Kidney epithelial cell (primary cell): Measurements from ENCODE around the gene NOL4L. TPM values are rescaled to one million over a fixed set of nuclear protein-coding genes. Genes with fewer than 3 reads are reported as not detected.

Experiments used
- DNase-seq: peaks from one replicate; pipeline ENCODE4 v3.0.0-alpha.2; 2010; ENCODE audit warnings: low read depth
- H3K27me3 ChIP-seq: 2 replicates; pipeline ENCODE4 v1.6.0; 2011; ENCODE audit warnings: low read length; ENCODE audit not compliant: control insufficient read depth, insufficient read depth
- H3K36me3 ChIP-seq: 2 replicates; pipeline ENCODE4 v1.5.1; 2011; ENCODE audit warnings: low read length; ENCODE audit not compliant: control insufficient read depth, insufficient read depth
- H3K4me3 ChIP-seq: 2 replicates; pipeline ENCODE4 v1.5.1; 2011; ENCODE audit warnings: low read depth, mild to moderate bottlenecking, control low read depth, low read length
- CTCF ChIP-seq: IDR thresholded peaks from 2 replicates; pipeline ENCODE4 v1.5.1; 2011; ENCODE audit warnings: mild to moderate bottlenecking, moderate library complexity, low read length, control low read depth, inconsistent platforms; ENCODE audit not compliant: insufficient read depth, poor library complexity, severe bottlenecking
- total RNA-seq: library from RNA; depleted of rRNA; stranded (reverse); fragments of >200 nt; gene quantifications from 2 replicates; pipeline ENCODE4 v1.2.3, GENCODE V29; 2015

The NOL4L gene
- total RNA-seq, 1 donor from 2014 or later: 31.4 TPM

- no peak for DNase-seq
- Histone ChIP-seq H3K36me3 (no peaks in the 10 kb centered on the region), H3K4me3 (no peak overlapping the region), H3K27me3 (peaks cover 3% of the 10 kb centered on the region)
- TF ChIP-seq CTCF: no peak
These were observed 99.2 kb downstream of the NOL4L start for GRCh38 chr20:32485770-32486478.

GRCh38 chr20:32484958-32485769, 100.0 kb downstream of the NOL4L start:
- H3K4me3 ChIP-seq: peak overlapping the region; percentile 57
- no peaks in the 10 kb centered on the region for H3K36me3 ChIP-seq
- peaks cover 3% of the 10 kb centered on the region for H3K27me3 ChIP-seq
- DNase-seq: peak; percentile 56
- TF ChIP-seq CTCF: peak; percentile 81

GRCh38 chr20:32484225-32484957, 100.7 kb downstream of the NOL4L start:
- no peaks in the 10 kb centered on the region for H3K36me3 ChIP-seq
- DNase-seq: no peak
- H3K27me3 ChIP-seq: peaks cover 3% of the 10 kb centered on the region
- H3K4me3 ChIP-seq: peak overlapping the region; percentile 57
- no peak for TF ChIP-seq CTCF

- DNase-seq: peak; percentile 61
- H3K4me3 ChIP-seq: peak overlapping the region; percentile 67
- H3K27me3 ChIP-seq: peaks cover 3% of the 10 kb centered on the region
- no peak for TF ChIP-seq CTCF
- no peaks in the 10 kb centered on the region for H3K36me3 ChIP-seq
These were observed 101.5 kb downstream of the NOL4L start for GRCh38 chr20:32483351-32484224.
